ENCODE results near the gene SRGAP3.

DNA sequence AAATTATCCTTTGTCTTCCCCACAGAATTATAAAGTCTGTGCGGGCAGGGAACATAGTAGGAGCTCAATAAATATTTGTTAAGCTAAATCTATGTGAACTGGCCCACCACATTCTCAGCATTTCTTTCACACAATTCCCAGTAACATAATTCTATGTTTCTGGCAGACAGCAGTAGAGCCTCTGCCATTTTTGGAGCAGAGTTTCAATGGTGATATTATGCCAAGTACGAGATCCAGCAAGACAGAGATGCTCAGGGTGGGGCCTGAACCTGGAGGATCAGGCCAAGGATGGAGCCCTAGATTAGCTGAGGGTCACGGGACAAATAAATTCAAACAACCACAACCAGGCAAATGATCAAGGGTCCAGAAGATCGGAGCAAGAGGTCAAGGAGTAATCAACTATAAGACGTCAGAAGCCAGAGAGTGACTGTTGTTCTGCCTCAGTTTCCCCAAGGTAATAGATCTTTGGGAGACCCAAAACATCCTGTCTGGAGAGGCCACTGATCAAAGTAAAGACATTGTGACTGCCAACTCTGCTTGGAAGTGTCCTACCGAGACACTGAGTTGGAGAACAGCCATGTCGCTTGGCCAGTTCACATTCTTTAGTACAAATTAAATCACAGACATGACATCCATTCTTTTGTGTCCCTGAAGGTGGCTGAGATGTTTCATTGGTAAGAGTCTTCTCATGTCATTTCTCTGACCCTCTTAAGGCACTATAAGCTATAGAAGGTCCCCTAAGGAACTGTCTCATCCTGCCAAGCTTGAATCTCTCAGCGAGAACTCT is 15.4 kb downstream of the SRGAP3 start:
- no peak for TF ChIP-seq POLR2A (IDR thresholded peaks at IDR 0.05)
- TF ChIP-seq, protein P1, sequence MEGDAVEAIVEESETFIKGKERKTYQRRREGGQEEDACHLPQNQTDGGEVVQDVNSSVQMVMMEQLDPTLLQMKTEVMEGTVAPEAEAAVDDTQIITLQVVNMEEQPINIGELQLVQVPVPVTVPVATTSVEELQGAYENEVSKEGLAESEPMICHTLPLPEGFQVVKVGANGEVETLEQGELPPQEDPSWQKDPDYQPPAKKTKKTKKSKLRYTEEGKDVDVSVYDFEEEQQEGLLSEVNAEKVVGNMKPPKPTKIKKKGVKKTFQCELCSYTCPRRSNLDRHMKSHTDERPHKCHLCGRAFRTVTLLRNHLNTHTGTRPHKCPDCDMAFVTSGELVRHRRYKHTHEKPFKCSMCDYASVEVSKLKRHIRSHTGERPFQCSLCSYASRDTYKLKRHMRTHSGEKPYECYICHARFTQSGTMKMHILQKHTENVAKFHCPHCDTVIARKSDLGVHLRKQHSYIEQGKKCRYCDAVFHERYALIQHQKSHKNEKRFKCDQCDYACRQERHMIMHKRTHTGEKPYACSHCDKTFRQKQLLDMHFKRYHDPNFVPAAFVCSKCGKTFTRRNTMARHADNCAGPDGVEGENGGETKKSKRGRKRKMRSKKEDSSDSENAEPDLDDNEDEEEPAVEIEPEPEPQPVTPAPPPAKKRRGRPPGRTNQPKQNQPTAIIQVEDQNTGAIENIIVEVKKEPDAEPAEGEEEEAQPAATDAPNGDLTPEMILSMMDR (IDR thresholded peaks at IDR 0.05): no peak
- no peak for TF ChIP-seq EP300 (IDR thresholded peaks at IDR 0.05)

All from gastroesophageal sphincter (tissue), 3 donors.